Measurements from ENCODE around the gene NSMCE3.

NSMCE3 gene

DNA sequence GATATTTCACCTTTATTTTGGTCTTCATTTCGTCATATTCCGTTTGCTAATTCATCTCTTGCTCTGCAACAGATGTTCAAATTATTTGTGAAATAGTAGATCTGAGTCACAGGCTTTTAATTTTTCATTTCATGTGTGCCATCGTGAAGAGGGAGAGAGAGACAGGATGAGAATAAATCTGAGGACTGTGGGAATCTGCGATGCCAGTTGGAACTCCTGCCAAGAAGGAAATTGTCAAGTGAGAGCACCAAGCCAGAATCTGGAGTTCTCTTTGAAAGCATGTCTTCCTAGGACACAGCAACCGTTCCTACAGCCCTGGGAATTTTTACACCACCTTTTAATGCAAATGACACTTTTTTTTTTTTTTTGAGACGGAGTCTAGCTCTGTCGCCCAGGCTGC lies 48.8 kb downstream of the NSMCE3 start:
- no peak for DNase-seq (ENCODE audit: low spot score)

DNA sequence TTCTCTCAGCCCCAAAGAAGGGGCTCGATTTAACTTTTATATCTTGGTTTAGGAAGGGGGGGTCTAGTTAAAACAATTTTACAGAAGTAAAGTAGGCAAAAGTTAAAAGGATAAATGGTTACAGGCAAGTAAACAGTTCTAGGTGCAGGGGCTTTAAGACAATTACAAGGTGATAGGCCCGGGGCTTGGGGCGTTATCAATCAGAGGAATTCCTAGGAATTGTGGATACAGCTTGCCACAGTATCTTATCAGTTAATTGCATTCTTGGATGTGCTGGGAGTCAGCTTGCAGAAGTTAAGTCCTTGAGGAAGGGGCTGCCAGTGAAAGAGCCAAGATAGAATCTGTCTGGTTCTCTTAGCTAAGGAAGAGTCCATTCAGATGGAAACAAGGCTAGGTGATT lies 52.7 kb downstream of the NSMCE3 start:
- no peak for DNase-seq (ENCODE audit: low spot score)

Measured in AG08395 (cell line).